ENCODE results near the gene RPIA.
"Not testable (repeated sequence)": the region's sequence is repeated elsewhere in the genome, so short reads cannot be mapped to it uniquely, and the experiment has no call there.

Gene RPIA

DNA sequence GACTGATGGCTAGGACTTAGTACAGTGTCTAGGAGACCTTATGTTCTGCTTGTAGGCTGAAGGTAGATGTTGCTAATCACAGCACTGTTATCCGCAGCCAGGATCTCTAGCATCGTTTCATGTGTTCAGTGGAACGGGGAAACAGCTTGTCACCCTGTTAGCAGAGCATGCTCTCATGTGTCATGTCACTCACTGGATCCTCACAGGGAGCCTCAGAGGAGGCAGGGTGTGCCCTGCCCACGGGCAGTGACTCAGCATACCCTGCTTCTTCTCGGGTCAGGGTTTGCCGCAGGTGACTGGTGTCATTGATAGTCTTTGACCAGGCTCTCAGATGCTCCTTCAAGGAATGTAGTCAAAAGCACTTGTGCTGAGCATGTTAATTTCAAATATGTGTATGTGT, 44.4 kb downstream of the RPIA start:
- DNase-seq (ENCODE audit: low spot score), result no peak

GRCh38 chr2:88736437-88736836, 45.0 kb downstream of the RPIA start:
- no peak for DNase-seq (ENCODE audit: low spot score)

GRCh38 chr2:88737385-88737784, 45.9 kb downstream of the RPIA start:
- DNase-seq (ENCODE audit: low spot score), result no peak

DNA sequence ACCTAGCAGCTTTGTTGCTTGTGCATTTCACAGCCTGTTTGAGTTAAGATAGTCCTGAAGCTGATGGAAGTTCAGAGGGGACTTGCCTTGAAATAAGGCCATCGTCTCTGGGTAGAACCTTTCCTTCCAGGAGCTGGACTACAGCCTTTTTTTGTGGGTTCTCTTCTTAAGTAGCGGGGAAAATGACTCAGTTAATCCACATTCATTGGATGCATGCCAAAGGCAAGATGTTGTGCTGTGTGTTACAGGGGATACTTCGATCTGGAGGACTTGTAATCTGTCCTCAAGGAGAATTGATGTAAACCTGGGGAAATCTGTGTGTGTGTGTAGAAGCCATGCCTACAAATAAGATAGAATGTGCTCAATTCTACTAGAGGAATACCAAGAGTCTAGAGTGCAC, 46.8 kb downstream of the RPIA start:
- no peak for DNase-seq (ENCODE audit: low spot score)

GRCh38 chr2:88739985-88740600, 48.6 kb downstream of the RPIA start:
- DNase-seq (ENCODE audit: low spot score), result peak; percentile 67

DNA sequence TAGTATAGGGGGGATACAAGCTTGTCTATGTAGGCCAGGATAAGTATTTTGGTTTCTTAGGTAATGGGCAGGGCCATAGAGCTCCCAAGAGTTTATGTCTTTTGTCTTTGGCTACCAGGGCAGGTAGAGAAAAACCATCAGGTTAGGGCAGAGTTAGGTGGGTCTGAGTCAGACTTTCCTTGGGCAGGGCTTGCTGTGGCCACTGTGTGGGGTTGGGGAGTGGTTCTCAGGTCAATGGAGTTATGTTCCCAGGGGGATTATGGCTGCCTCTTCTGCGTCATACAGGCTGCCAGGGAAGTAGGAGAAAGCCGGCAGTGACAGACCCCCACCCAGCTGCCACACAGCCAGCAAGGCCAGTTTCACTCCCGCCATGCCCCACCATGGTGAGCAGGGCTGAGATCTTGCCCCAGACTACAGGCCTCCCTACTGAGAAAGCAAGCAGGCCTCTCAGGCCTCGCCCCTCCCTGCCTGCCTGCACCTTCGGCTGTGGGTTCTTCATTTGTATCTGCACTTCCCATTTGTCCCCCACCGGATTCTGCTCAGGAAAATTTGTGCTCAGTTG, 55.5 kb downstream of the RPIA start:
- DNase-seq (ENCODE audit: low spot score), result no peak

- no peak for DNase-seq (ENCODE audit: low spot score)
These were observed 56.5 kb downstream of the RPIA start for GRCh38 chr2:88747990-88748389.

DNA sequence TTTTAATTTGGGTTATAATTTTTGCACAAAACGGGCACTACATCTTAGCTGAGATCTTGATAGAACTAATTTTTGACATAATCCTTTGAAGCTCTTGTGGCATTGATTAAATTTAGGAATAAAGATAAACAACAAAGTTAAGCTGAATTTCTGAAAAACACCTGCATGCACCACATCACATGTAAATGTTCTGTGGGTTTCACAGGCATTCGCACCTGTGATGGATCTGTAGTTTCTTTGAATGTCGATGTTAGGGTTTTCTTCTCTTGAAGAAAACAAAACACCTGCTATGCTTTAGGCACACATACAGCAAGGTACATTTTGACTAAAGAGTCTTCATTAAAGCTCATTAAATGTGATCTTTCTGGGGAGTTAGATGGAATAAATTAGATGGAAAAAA, 60.3 kb downstream of the RPIA start:
- no peak for DNase-seq (ENCODE audit: low spot score)

- DNase-seq (ENCODE audit: low spot score), result no peak
These were observed 62.5 kb downstream of the RPIA start for GRCh38 chr2:88753833-88754584.

DNA sequence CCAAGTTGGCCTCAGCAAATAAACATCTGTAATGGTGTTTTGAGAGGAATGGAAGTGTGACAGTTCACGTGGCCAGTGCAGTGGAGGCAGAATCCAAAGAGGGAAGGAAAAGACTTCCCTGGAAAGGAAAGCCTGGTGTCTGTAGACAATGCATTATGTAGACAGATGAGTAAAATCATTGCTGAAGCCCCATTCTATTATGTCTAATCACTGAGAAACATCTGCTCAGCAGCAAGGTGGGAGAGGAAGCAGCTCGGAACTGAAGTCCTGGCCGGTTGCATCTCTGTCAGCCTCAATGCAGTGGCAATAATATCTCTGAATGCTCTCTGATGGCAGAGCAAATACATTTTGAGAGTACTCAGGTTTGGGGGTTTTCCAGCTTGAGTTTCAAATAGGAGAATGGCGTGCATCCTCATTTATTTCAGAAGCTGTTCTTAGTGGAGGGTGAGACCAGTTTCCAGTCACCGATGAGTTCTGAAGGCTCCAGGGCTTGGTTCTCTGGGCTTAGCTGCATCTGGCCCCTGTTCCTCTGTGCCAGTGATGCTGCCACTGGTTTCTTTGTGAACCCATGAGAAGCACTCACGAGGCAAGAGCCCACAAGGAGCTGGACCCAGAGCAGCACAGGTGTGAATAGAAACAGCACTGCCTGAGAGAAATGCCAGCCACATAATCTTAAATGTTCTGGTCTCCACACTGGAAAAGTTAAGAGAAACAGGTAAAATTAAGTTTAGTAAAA, 63.3 kb downstream of the RPIA start:
- DNase-seq (ENCODE audit: low spot score), result no peak

- DNase-seq (ENCODE audit: low spot score), result no peak
These were observed 64.4 kb downstream of the RPIA start for GRCh38 chr2:88755836-88756235.

DNA sequence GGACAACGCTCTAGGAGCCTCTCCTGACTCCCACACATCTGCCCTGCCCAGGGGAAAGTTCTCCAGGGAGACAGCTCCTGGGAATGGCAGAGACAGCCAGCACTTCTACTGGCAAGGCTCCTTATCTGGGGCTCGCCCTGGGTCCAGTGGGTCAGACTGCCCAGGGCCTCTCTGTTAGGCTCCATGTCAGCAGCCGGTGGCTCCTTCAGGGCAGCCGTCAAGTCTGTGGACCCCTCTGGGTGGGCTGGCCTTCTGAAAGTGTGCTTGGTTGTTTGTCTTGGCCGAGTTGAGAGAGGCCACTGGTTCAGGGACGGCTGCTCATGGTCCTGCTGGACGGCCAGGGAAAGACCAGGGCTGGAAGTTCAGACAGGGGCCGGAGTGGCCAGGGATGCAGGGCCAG, 65.6 kb downstream of the RPIA start:
- DNase-seq (ENCODE audit: low spot score), result no peak

- not testable (repeated sequence) for DNase-seq (ENCODE audit: low spot score)
These were observed 67.2 kb downstream of the RPIA start for GRCh38 chr2:88758702-88759101.

- DNase-seq (ENCODE audit: low spot score), result no peak
These were observed 69.5 kb downstream of the RPIA start for GRCh38 chr2:88760819-88761598.

GRCh38 chr2:88764141-88764849, 72.8 kb downstream of the RPIA start:
- DNase-seq (ENCODE audit: low spot score), result no peak

- no peak for DNase-seq (ENCODE audit: low spot score)
These were observed 73.3 kb downstream of the RPIA start for GRCh38 chr2:88764850-88765153.

GRCh38 chr2:88765154-88765888, 73.8 kb downstream of the RPIA start:
- no peak for DNase-seq (ENCODE audit: low spot score)

DNA sequence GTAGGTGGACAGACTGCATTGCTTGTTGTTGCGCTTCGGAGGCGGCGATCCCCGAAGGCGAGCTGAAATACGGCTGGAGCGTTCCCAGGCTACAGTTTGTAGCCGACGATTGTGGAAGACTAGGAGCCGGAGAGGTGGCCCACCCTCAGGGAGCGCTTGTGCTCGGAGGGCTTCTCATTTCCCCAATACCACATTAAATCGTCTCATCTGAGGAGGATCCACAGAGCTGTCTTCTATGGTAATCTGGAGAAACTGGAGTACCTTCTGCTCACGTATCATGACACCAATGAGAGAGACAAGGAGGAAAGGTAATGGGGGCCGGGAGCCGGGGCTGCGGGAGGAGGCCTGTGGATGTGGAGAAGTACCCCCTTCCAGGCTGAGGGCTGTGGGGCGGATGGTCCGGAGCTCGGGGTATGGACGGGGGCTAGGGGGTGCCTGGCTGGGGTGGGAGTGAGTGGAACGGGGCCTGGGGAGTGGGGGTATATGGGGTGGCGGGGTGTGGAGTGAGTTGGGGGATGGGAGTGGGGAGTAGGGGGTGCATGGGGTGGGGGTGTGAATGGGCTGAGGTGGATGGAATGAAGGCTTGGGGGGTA, 74.5 kb downstream of the RPIA start:
- not testable (repeated sequence) for DNase-seq (ENCODE audit: low spot score)

DNA sequence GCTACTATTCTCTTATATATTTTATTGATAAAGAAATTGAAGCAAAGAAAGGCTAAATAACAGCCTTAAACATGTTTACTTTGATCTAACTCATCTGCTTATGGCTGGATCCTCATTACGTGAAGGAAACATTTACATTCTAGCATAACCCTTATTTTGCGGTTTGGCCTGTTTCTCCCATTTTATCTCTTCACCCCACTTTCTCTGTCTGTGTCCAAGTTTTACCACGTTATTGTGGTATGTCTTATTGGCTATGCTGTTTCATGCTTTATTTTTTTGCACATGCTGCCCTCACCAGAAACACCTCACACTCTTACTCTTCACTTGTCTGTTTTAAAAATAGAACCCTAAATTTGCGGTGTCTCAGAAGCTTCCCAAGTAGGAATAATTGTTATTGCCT, 78.5 kb downstream of the RPIA start:
- no peak for DNase-seq (ENCODE audit: low spot score)

- DNase-seq (ENCODE audit: low spot score), result peak; percentile 14
These were observed 82.0 kb downstream of the RPIA start for GRCh38 chr2:88773233-88774028.

Measured in pons (tissue), 1 donor.